BJ (cell line): ENCODE measurements around the gene AXIN1. TPM values are rescaled to one million over a fixed set of nuclear protein-coding genes. Genes with fewer than 3 reads are reported as not detected.

Experiments
- CTCF ChIA-PET: fragments of 350-600 bp; formaldehyde crosslinking; extraction: SDS; loops from one replicate; lab custom pipeline; 2021; ENCODE audit warnings: antibody characterized with exemption, inconsistent platforms; lab: Yijun Ruan, JAX
- POLR2A ChIA-PET: fragments of 300-600 bp; sonication (Branson Sonifier 250); formaldehyde crosslinking; extraction: SDS; loops from one replicate; lab custom pipeline; 2021; ENCODE audit warnings: antibody characterized with exemption; lab: Charles Lee
- DNase-seq: peaks from one replicate; pipeline ENCODE4 v3.0.0-alpha.2; 2011; ENCODE audit warnings: low read depth
- H3K27me3 ChIP-seq: 2 replicates; pipeline ENCODE4 v1.6.0; 2011; ENCODE audit warnings: low read length; ENCODE audit not compliant: control insufficient read depth, insufficient read depth
- H3K36me3 ChIP-seq: 2 replicates; pipeline ENCODE4 v1.5.1; 2011; ENCODE audit warnings: low read length; ENCODE audit not compliant: control insufficient read depth, insufficient read depth
- H3K4me3 ChIP-seq: 2 replicates; pipeline ENCODE4 v1.5.1; 2011; ENCODE audit warnings: low read depth, mild to moderate bottlenecking, control low read depth, low read length
- CTCF ChIP-seq: IDR thresholded peaks from 2 replicates; pipeline ENCODE4 v1.5.1; 2011; ENCODE audit warnings: low read depth, mild to moderate bottlenecking, control low read depth, inconsistent platforms, low read length, moderate library complexity; ENCODE audit not compliant: insufficient read depth
- polyA plus RNA-seq: library from polyadenylated mRNA; depleted of rRNA; stranded (reverse); fragments of >200 nt; gene quantifications from 2 replicates; pipeline ENCODE4 v1.2.3, GENCODE V29; 2011; rRNA removed

Gene AXIN1
- polyA plus RNA-seq, 1 experiment: 4.3 TPM

DNA sequence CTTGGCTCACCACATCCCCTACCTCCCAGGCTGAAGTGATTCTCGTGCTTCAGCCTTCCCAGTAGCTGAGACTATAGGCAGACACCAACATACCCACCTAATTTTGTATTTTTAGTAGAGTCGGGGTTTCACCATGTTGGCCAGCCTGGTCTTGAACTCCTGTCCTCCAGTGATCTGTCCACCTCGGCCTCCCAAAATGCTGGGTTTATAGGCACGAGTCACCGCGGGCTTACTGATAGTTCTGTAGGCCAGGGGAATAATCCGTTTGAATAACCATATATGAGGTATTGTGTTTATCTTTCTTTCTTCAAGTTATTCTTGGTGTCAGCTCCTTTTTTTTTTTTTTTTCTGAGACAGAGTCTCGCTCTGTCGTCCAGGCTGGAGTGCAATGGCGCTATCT is 110.2 kb downstream of the AXIN1 start:
- no peak for DNase-seq
- Histone ChIP-seq H3K27me3 (no peaks in the 10 kb centered on the region), H3K36me3 (no peaks in the 10 kb centered on the region), H3K4me3 (no peak overlapping the region)
- no peak for TF ChIP-seq CTCF
- CTCF ChIA-PET: no interaction called here
- POLR2A ChIA-PET: no interaction called here

DNA sequence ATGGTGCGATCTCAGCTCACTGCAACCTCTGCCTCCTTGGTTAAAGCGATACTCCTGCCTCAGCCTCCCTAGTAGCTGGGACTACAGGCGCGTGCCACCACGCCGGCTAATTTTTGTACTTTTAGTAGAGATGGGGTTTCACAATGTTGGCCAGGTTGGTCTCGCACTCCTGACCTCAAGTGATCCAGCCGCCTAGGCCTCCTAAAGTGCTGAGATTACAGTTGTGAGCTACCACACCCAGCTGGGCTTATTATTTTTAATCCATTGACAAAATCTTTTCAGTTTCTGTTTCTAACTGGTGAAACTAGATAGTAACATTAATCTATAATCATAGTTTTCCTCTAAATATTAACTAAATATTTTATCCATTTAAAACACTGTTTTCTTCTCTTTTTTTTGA is 112.0 kb downstream of the AXIN1 start:
- POLR2A ChIA-PET: no interaction called here
- Histone ChIP-seq H3K4me3 (no peak overlapping the region), H3K36me3 (no peaks in the 10 kb centered on the region), H3K27me3 (no peaks in the 10 kb centered on the region)
- DNase-seq: no peak
- TF ChIP-seq CTCF: no peak
- CTCF ChIA-PET: no interaction called here

DNA sequence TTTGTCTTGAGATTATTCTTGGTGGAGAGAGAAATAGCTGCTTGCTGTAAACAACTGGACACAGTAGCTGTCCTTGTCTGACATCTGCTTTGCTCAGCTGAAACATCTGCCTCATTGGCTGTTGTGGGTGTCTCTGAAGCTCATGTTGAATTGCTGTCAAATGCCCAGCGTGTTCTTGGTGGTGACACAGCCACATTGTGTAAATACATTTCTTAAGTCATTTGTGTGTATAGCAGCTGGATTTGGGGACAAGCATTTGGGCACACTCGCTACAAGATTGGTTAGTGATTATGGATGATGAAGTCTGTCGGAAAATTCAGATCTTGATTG is 112.6 kb downstream of the AXIN1 start:
- Histone ChIP-seq H3K4me3 (no peak overlapping the region), H3K36me3 (no peaks in the 10 kb centered on the region), H3K27me3 (no peaks in the 10 kb centered on the region)
- POLR2A ChIA-PET: interaction anchor here (0.7 kb wide), 1 partner anchor 1914 kb away, joined by 3 read pairs; no protein-coding TSS in a partner anchor
- no peak for TF ChIP-seq CTCF
- CTCF ChIA-PET: no interaction called here
- DNase-seq: no peak

Other genes with a start within 250 kb of the AXIN1 start
- gene NPRL3, start 214.1 kb downstream of the AXIN1 start, polyA plus RNA-seq: 7.7 and 17.9 TPM in 2 replicates
- gene HBZ, start 200.1 kb downstream of the AXIN1 start, polyA plus RNA-seq: not detected in 2 replicates
- gene HBM, start 186.7 kb downstream of the AXIN1 start, polyA plus RNA-seq: not detected in 2 replicates
- gene HBA2, start 179.8 kb downstream of the AXIN1 start, polyA plus RNA-seq: 0.17 TPM in 1 of 2 replicates, not detected in the other
- 0.20 TPM in 1 of 2 replicates, not detected in the other for gene HBA1, start 176.0 kb downstream of the AXIN1 start, polyA plus RNA-seq
- gene HBQ1, start 172.3 kb downstream of the AXIN1 start, polyA plus RNA-seq: 0.18 TPM in 1 of 2 replicates, not detected in the other
- 23.3 and 29.1 TPM in 2 replicates for gene LUC7L, start 123.3 kb downstream of the AXIN1 start, polyA plus RNA-seq
- gene FAM234A, start 117.9 kb downstream of the AXIN1 start, polyA plus RNA-seq: 39.4 and 75.5 TPM in 2 replicates
- 1.1 and 2.2 TPM in 2 replicates for gene RGS11, start 76.8 kb downstream of the AXIN1 start, polyA plus RNA-seq
- 0.22 and 0.51 TPM in 2 replicates for gene ARHGDIG, start 72.1 kb downstream of the AXIN1 start, polyA plus RNA-seq
- gene PDIA2, start 69.6 kb downstream of the AXIN1 start, polyA plus RNA-seq: 0.13 TPM in 1 of 2 replicates, not detected in the other
- 143 and 188 TPM in 2 replicates for gene MRPL28, start 17.8 kb upstream of the AXIN1 start, polyA plus RNA-seq
- gene PGAP6, start 29.3 kb upstream of the AXIN1 start, polyA plus RNA-seq: 65.2 and 131 TPM in 2 replicates
- 227 and 290 TPM in 2 replicates for gene NME4, start 44.5 kb upstream of the AXIN1 start, polyA plus RNA-seq
- 14.7 and 23.6 TPM in 2 replicates for gene DECR2, start 49.2 kb upstream of the AXIN1 start, polyA plus RNA-seq
- 8.6 and 13.3 TPM in 2 replicates for gene RAB11FIP3, start 72.9 kb upstream of the AXIN1 start, polyA plus RNA-seq
- 8.4 and 12.9 TPM in 2 replicates for gene CAPN15, start 175.0 kb upstream of the AXIN1 start, polyA plus RNA-seq
- gene PRR35, start 207.7 kb upstream of the AXIN1 start, polyA plus RNA-seq: not detected in 2 replicates
- 0.31 and 0.66 TPM in 2 replicates for gene NHLRC4, start 214.3 kb upstream of the AXIN1 start, polyA plus RNA-seq
- 15.4 and 26.6 TPM in 2 replicates for gene PIGQ, start 217.2 kb upstream of the AXIN1 start, polyA plus RNA-seq
- gene RAB40C, start 237.3 kb upstream of the AXIN1 start, polyA plus RNA-seq: 6.5 and 7.6 TPM in 2 replicates